Measurements from ENCODE around the gene NFIC. TPM values are rescaled to one million over a fixed set of nuclear protein-coding genes. Genes with fewer than 3 reads are reported as not detected.

Gene NFIC
- total and polyA plus RNA-seq, 2 donors from 2014 or later, result 20.3 to 173 TPM

DNA sequence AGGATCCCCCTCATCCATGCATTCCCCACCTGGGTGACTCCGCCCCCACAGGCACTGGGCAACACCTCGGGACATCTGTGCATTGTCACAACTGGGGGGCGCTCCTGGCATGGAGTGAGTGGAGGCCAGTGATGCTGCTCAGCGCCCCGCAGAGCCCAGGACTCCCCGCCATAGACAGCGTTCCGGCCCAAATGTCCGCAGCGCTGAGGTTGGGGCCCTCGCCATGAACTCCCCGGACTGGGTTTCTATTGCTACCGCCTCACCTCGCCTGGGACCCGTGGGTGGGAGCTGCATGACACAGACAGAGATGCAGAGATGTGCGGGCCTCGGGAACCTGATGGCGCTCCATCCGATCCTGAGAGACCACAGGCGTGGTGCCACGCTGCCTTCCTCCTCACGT is 144.3 kb downstream of the NFIC start:
- intact Hi-C loops (cut with DNase I), result no loop called here
- Histone ChIP-seq H3K9ac (ENCODE audit: low read length in 3 of 3) (no peak overlapping the region), H3K27me3 (ENCODE audit: control insufficient read depth, insufficient read depth, low read length) (no peaks in the 10 kb centered on the region), H3K27ac (ENCODE audit: low read depth in 2 of 2, low read length in 2 of 2) (no peak overlapping the region), H3K36me3 (ENCODE audit: control insufficient read depth in 2 of 3, insufficient read depth in 3 of 3, low read length in 3 of 3) (peaks cover 0 to 10% (median 0%) of the 10 kb centered on the region in 3 donors), H3K9me3 (ENCODE audit: control insufficient read depth in 2 of 3, insufficient read depth in 1 of 3, low read length in 3 of 3) (no peaks in the 10 kb centered on the region), H3K4me1 (ENCODE audit: control insufficient read depth in 2 of 3, insufficient read depth in 2 of 3, low read depth in 1 of 3, low read length in 3 of 3) (peaks cover 0 to 11% (median 7%) of the 10 kb centered on the region in 3 donors), H3K4me3 (ENCODE audit: low read length in 3 of 3) (no peak overlapping the region)
- TF ChIP-seq, protein P1, sequence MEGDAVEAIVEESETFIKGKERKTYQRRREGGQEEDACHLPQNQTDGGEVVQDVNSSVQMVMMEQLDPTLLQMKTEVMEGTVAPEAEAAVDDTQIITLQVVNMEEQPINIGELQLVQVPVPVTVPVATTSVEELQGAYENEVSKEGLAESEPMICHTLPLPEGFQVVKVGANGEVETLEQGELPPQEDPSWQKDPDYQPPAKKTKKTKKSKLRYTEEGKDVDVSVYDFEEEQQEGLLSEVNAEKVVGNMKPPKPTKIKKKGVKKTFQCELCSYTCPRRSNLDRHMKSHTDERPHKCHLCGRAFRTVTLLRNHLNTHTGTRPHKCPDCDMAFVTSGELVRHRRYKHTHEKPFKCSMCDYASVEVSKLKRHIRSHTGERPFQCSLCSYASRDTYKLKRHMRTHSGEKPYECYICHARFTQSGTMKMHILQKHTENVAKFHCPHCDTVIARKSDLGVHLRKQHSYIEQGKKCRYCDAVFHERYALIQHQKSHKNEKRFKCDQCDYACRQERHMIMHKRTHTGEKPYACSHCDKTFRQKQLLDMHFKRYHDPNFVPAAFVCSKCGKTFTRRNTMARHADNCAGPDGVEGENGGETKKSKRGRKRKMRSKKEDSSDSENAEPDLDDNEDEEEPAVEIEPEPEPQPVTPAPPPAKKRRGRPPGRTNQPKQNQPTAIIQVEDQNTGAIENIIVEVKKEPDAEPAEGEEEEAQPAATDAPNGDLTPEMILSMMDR (IDR thresholded peaks at IDR 0.05; ENCODE audit: borderline replicate concordance, extremely low read depth, insufficient read depth), result no peak
- DNase-seq (no peak), FAIRE-seq (no peak)

DNA sequence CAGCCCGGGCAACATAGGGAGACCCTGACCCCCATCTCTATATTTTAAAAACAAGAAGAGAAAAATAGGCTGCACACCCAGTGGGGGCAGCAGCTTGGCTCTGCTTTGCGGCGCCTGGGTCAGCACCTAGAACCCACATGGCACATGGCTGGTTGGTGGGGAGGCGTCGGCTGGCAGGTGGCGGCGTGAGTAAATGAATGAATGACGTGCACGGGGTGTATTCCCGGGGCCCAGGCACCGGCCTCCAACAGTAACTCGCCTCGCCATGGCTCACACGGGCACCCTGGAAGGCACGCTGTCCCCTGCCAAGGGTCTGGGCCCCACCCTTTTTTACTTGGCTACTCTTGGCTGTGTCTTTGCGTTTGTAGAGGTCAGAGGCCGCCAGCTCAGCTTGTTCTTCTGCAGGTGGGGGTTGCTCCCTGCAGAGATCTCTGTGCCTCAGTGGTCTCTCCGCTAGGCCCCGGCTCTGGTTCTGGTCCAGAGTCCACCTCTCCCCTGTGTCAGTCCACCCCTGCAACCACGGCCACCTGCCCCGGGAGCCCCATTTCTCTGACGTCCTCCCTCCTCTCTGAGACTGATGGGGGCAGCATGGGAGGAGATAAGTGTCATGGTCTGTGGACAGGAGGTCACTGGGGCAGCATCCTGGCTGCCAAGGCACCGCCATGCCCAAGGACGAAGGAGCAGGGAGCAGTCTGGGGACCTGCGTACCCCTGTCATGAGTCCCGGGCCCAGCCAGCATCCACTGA is 145.3 kb downstream of the NFIC start:
- Histone ChIP-seq H3K27me3 (ENCODE audit: control insufficient read depth, insufficient read depth, low read length) (no peaks in the 10 kb centered on the region), H3K4me3 (ENCODE audit: low read length in 3 of 3) (no peak overlapping the region), H3K4me1 (ENCODE audit: control insufficient read depth in 2 of 3, insufficient read depth in 2 of 3, low read depth in 1 of 3, low read length in 3 of 3) (peaks cover 0 to 15% (median 7%) of the 10 kb centered on the region in 3 donors), H3K9ac (ENCODE audit: low read length in 3 of 3) (no peak overlapping the region), H3K9me3 (ENCODE audit: control insufficient read depth in 2 of 3, insufficient read depth in 1 of 3, low read length in 3 of 3) (no peaks in the 10 kb centered on the region), H3K27ac (ENCODE audit: low read depth in 2 of 2, low read length in 2 of 2) (no peak overlapping the region), H3K36me3 (ENCODE audit: control insufficient read depth in 2 of 3, insufficient read depth in 3 of 3, low read length in 3 of 3) (peaks cover 0 to 10% (median 0%) of the 10 kb centered on the region in 3 donors)
- TF ChIP-seq, protein P1 (IDR thresholded peaks at IDR 0.05; ENCODE audit: borderline replicate concordance, extremely low read depth, insufficient read depth), result no peak
- FAIRE-seq (no peak), DNase-seq (no peak)
- intact Hi-C loops (cut with DNase I), result no loop called here

DNA sequence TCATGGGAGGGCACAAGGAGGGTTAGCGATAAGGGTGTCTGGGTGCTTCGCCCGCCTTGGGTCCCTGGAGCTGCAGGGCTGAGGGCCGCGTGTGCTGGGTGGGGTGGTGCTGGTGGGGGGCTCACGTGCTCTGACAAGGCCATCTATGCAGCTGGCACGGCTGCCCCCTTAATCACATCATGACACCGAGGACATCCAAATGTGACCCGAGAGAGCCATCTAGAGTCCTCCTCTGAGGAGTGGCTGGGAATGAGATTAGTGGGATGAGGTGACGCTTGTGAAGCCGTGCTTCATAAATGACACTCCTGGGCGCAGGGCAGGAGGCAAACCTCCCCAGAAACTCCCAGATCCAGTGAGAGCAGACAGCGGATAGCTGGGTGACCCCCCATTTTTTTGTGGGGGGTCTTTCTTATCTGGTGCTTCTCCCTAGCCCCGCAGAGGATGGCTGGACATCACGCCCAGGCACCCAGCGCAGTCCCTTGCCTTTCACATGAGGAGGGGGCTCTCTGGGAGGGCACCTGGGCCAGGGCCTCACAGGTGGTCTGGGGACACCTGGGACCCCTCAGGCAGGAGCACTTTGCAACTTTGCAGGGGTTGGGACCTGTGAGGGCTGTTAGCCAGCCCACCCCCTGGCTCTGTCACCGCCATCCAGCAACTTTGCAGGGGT is 146.3 kb downstream of the NFIC start:
- Histone ChIP-seq H3K27me3 (ENCODE audit: control insufficient read depth, insufficient read depth, low read length) (no peaks in the 10 kb centered on the region), H3K4me1 (ENCODE audit: control insufficient read depth in 2 of 3, insufficient read depth in 2 of 3, low read depth in 1 of 3, low read length in 3 of 3) (peaks cover 0 to 13% (median 7%) of the 10 kb centered on the region in 3 donors), H3K27ac (ENCODE audit: low read depth in 2 of 2, low read length in 2 of 2) (no peak overlapping the region), H3K36me3 (ENCODE audit: control insufficient read depth in 2 of 3, insufficient read depth in 3 of 3, low read length in 3 of 3) (peaks cover 0 to 10% (median 0%) of the 10 kb centered on the region in 3 donors), H3K4me3 (ENCODE audit: low read length in 3 of 3) (no peak overlapping the region), H3K9me3 (ENCODE audit: control insufficient read depth in 2 of 3, insufficient read depth in 1 of 3, low read length in 3 of 3) (no peaks in the 10 kb centered on the region), H3K9ac (ENCODE audit: low read length in 3 of 3) (no peak overlapping the region)
- DNase-seq (no peak), FAIRE-seq (no peak)
- intact Hi-C loops (cut with DNase I), result no loop called here
- TF ChIP-seq, protein P1 (IDR thresholded peaks at IDR 0.05; ENCODE audit: borderline replicate concordance, extremely low read depth, insufficient read depth), result no peak

Measured in kidney (tissue), 14 donors.